GM21723 (cell line): ENCODE data around the gene PLOD1.
"Not testable (repeated sequence)": the region's sequence is repeated elsewhere in the genome, so short reads cannot be mapped to it uniquely, and the experiment has no call there.

ENCODE experiments used
- ATAC-seq: cut with Tn5 transposase; IDR thresholded peaks from one replicate; pipeline ENCODE4 v1.9.1; 2021; ENCODE audit warnings: mild to moderate bottlenecking, moderate library complexity; ENCODE audit not compliant: unreplicated experiment

The PLOD1 gene

DNA sequence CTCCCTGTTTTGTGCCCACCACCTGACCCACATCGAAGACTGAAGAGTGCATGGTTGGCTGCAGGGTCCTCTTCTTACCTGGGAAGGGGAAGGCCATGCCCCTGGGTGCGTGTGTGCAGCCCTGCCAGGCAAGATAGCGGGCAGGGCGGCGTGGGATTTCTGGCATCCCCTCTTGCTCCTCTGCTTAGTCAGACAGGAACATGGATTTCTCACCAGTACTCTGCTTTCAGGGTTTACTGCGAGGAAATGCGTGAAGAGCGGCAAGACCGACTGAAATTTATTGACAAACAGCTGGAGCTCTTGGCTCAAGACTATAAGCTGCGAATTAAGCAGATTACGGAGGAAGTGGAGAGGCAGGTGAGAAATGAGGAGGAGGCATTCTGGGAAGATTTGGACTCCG is 69.2 kb downstream of the PLOD1 start:
- no peak for ATAC-seq

DNA sequence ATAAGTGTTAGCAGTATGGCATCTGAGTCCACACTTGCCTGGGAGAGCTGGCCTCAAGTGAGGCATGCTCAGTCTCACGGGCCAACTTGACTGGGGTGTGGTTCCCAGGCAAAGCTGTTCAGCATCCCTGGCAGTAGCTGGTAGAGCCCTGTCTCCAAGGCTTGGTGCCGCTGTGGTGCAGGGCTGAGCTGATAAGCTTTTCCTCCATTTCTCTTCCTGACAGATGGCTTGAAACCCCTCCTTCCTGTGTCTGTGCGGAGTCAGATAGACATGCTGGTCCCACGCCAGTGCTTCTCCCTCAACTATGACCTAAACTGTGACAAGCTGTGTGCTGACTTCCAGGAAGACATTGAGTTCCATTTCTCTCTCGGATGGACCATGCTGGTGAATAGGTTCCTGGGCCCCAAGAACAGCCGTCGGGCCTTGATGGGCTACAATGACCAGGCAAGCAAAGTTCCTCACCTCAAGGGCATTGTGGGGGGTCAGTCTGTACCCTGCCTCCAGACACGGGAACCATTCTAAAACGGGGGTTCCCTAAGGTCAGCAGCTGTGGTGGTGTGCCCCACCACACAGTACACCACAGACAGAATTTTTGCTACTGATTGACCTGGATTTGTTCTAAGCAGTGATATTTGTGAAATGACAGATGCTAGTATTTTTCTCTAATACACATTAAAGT is 71.1 kb downstream of the PLOD1 start:
- ATAC-seq = no peak

DNA sequence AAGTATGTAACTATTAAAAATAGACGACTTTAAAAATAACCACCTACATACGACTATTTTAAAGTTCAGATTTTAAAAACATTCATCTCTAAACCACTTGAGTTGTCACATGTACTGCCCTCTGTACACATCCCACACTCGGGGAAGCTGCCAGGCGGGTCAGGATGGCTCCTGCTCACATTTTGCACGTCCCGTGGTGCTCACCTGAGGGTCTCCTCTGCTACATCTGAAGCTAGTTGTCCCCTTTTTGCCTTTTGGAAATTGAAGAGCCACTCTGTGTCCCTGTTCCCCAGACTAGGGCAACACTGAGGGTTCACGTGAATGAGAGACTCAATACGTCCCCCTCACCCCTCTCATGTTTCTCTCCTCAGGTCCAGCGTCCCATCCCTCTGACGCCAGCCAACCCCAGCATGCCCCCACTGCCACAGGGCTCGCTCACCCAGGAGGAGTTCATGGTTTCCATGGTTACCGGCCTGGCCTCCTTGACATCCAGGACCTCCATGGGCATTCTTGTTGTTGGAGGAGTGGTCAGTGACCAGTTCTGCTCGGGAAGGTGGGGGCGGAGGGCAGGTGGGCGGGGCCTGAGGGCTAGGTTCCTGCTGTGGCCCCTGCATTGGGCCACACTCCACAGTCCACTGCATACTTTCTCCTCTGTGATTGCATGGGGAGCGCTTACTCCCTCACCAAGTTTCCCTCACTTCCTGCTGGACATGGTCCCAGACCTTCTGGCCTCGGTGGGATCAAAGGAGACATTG is 71.8 kb downstream of the PLOD1 start:
- no peak for ATAC-seq

DNA sequence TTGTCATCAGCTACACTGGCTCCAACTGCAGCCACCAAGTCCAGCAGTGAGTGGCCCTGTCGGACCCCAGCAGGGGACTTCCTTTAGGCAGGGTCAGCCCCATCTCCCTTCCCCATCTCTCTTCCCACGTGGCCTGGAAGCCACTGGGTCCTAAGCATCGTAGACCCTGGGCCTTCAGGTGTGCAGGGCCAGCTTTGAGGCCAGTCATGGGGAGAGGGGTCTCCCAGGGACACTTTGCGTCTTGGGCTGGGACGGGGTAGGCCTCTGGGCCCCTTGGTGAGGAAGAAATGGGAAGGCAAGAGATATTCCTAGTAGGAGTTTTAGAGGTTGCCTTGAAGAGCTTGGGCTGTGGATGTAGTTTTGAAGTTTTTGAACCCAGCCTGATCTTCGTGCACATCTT is 72.7 kb downstream of the PLOD1 start:
- ATAC-seq = no peak

DNA sequence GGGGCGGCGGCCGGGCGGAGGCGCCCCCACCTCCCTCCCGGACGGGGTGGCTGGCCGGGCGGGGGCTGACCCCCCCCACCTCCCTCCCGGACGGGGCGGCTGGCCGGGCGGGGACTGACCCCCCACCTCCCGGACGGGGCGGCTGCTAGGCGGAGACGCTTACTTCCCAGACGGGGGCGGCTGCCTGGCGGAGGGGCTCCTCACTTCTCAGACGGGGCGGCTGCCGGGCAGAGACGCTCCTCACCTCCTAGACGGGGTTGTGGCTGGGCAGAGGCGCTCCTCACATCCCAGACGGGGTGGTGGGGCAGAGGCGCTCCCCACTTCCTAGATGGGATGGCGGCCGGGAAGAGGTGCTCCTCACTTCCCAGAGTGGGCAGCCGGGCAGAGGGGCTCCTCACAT is 73.8 kb downstream of the PLOD1 start:
- not testable (repeated sequence) for ATAC-seq

DNA sequence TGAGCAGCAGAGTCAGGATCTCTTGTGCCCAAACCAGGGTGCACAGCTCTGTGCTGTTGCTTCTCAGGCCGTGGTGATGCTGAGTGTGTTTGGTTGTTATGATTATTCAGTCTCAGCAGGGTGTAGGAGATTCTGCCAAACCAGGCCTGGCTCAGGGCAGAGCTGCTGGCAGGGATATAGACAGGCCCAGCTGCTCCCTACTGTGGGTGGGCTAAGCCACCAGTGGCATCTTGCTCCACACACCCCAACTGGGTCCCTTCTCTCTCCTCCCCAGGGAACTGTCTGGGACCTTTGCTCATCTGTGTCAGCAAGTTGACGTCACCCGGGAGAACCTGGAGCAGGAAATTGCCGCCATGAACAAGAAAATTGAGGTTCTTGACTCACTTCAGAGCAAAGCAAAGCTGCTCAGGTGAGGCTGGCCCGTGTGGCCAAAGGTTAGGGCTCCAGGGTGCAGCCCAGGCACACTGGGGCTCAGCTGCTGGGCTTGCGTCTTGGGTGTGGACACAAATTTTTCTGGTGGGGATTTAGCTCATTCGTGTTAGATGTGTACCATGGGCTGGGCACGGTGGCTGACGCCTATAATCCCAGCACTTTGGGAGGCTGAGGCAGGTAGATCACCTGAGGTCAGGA is 74.9 kb downstream of the PLOD1 start:
- no peak for ATAC-seq

DNA sequence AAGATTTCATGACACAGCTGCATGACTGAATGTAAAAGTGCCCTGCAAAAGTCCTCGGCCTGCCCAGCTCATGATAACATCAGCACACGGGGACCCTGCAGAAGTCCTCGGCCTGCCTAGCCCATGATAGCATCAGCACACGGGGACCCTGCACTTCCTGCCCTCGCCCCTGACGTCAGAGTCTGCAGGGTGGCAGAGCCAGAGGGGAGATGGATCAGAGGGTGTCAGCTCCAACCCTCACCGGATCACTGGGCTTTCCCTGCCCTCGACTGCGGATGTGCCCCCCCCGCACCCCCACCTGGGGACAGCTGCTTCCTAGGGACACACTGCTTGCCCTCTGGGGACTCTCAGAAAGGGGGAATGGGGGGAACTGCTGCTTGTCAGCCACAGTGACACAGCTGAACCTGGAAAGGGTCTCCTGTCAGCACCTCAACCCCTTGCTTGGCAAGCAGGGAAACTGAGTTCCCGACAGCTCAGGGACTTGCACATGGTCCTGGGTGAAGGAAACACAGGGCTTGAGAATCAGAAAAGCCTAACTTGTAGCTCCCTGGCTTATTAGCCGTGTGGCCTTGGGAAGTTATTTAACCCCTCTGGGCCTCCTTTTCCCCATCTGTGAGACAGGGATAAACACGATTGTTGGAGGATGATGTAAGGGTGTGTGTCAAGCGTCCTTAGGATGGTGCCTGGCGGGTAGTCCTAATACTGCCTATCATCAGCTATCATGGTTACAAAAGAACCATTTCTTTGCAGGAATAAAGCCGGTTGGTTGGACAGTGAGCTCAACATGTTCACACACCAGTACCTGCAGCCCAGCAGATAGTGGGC is 76.4 kb downstream of the PLOD1 start:
- ATAC-seq = no peak

DNA sequence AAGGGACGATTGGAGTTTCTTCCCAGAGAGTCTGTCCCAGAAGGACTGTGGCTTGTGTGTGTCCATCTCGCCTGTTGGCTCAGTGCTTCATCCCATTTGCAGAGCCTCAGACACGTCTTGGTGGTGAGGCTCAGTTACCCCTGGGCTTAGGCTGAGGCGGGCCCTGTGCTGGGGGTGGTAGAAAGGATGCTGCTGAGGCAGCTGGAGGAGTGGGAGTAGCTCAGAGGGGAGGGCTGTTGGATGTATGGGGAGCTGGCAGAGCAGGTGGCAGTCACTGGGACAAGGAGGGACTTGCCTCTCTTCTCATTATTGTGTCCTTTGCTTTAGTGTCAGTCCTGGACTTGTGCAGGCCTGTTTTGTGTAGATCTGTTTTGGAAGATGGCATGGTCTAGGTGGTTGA is 77.5 kb downstream of the PLOD1 start:
- ATAC-seq = no peak

DNA sequence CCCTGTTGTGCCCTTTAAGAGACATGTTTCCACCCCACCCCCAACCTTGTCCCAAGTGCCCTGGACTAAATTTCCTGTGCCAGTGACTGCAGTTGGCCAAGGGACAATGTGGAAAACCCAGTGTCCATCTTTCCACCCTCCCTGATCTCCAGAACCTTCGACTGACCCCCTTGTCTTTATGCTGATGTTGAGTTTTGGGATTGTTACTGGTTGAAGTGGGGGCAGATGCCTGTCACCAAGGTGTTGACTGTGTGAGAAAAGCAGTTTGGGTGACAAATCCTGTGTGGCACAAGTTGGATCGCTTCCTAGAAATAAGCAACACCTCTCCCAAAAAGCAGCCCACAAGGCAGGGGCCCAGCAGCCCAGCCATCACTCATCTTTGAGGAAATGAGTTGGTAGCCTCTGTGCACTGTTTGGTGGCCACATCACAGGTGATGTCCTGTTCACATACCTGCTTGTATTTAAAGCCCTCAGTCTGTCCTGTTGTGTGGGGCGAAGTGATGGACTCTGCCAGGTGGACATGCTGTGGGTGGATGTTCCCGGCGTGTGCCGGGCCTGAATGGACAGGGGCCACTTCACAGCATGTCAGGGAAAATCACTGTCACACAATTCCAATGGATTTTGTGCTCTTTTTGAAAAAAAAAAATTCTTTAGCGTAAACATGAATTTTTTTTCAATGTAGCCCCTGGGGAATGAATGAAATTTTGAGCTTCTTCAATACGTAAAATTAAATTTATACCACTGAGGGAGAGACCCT is 78.2 kb downstream of the PLOD1 start:
- no peak for ATAC-seq

DNA sequence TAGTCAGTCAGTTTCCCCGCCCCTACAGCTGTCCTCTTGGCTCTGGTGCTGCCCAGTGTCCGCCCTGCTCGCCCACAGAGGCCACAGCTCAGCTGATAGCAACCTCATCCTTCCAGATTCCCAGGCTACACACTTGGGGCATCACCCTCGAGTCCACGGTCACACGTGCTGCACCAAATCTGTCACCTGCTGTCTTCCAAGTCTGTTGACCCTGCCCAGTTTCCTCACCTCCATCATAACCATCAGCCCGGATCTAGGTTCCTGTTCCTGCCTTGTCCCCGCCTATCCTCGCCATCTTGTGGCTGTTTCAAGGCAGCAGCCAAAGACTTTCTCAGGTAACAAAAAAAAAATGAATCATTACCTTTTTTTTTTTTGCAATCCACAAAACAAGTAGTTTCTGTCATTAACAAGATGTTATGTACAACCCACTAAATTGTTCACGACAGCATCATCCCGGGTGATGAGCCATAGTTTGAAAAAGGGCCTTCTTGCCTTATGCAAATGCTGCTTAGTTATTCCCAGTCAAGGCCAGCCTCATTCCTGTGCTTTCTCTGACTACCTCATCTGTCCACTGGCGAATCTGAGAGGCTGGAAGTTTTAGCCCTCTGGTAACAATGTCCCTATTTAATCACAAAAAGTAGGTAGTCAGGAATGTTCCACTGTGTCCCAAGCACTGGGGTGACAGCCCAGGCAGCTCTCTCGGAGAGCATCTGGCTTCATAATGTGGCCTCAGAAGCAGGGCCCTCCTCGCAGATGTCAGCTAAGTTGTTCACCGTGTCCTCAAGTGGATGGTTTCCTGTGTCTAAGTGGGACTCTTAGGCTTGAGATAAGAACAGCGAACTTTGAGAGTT is 79.8 kb downstream of the PLOD1 start:
- no peak for ATAC-seq

DNA sequence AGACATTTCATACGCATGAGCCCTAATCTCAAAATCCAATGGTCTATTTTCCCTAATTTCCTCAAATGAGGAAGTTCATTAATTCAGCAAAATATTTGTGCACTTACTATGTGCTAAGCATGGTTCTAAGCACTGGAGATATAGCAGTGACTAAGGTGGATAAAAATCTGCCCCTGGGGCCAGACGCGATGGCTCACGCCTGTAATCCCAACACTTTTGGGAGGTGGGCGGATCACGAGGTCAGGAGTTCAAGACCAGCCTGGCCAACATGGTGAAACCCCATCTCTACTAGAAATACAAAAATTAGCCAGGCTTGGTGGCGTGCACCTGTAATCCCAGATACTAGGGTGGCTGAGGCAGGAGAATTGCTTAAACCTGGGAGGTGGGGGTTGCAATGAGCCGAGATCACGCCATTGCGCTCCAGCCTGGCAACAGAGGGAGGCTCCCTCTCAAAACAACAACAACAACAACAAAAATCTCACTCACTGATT is 80.5 kb downstream of the PLOD1 start:
- ATAC-seq = no peak

DNA sequence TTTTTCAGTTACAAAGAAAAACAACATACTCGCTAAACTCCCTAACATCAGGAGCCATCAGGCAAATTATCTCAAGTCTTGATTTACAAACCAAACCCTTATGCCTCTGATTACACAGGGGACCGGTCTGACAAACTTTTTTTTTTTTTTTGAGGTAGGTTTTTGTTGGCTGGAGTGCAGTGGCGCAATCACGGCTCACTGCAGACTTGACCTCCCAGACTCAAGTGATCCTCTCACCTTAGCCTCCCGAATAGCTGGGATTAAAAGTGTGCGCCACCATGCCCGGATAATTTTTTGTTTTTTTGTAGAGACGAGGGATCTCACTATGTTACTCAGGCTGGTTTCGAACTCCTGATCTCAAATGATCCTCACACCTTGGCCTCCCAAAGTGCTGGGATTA is 81.0 kb downstream of the PLOD1 start:
- no peak for ATAC-seq

DNA sequence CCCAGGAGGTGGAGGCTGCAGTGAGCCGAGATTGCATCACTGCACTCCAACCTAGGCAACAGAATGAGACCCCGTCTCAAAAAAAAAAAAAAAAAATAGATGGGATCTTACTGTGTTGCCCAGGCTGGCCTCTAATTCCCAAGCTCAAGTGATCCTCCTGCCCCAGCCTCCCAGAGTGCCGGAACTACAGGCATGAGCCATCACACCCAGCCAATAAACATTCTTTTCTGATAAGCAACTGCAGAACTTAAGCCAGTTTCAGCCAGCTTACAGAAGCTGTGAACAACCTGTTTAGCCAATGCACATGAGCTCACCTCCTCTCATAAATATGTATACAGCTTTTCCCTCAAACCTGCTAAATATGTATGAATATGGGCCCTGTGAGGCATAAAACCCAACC is 81.7 kb downstream of the PLOD1 start:
- no peak for ATAC-seq

DNA sequence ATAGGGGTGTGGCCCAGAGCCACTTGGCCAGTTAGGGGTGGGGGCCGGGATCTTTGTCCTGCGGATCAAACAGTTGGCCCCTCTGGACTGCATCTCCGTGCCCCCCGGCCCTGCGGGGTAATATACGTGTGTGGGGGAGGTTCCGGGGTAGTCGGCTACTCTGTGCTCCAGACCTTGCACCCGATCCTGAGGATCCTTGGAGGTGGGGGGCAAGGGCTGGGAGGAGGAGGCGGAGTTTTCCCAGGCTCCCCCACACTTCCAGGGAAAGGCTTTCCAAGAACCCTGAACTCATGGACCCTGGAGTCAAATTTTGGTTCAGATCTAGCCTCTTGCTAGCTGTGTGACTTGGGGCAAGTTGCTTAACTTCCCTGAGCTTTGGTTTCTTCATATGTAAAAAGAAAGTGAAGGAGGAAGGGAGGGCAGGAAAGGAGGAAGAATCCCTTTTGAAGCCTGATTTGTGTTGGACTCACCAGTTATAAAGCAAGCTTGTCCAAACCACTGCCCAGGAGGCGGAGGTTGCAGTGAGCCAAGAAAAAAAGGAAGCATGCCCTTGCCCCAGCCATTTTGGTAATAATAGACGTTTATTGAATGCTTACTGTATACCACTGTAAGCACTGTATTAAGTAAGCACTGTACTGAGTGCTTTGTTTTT is 85.5 kb downstream of the PLOD1 start:
- no peak for ATAC-seq

DNA sequence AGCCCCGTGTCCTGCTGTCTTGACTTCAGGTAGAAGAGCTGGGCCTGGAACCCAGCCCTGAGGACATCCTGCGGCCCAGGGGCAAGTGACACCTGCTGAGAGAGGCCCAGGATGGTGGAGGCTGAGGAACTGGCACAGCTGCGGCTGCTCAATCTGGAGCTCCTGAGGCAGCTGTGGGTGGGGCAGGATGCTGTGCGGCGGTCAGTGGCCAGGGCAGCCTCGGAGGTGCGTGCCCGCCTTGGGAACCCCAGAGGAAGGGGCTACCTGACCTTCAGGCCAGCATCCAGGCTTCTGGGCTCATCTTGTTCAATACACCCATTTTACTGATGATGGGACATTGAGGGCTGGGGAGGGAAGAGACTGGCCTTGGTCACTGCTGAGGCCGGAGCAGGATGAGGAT is 87.1 kb downstream of the PLOD1 start:
- no peak for ATAC-seq

DNA sequence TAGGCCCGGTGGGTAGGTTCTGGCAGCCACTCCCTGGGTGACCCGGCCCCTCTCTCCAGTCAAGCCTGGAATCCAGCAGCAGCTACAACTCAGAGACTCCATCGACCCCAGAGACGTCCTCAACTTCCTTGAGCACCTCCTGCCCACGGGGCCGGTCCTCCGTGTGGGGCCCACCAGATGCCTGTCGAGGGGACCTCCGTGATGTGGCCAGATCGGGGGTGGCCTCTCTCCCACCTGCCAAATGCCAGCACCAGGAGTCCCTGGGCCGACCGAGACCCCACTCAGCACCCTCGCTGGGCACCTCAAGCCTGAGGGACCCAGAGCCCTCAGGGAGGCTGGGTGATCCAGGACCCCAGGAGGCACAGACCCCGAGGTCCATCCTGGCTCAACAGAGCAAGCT is 87.5 kb downstream of the PLOD1 start:
- no peak for ATAC-seq
